Panc1 (cell line): Measurements from ENCODE around the gene OMA1.

Experiments
- POLR2AphosphoS5 ChIP-seq: IDR thresholded peaks from 2 replicates; pipeline ENCODE4 v1.6.1; 2012; ENCODE audit warnings: mild to moderate bottlenecking, low read depth, low read length, moderate library complexity
- TF ChIP-seq, protein P1 (sequence below): fragments of 450-650 bp; IDR thresholded peaks from 2 replicates; pipeline ENCODE4 v1.5.1; 2017; ENCODE audit warnings: mild to moderate bottlenecking

DNA sequence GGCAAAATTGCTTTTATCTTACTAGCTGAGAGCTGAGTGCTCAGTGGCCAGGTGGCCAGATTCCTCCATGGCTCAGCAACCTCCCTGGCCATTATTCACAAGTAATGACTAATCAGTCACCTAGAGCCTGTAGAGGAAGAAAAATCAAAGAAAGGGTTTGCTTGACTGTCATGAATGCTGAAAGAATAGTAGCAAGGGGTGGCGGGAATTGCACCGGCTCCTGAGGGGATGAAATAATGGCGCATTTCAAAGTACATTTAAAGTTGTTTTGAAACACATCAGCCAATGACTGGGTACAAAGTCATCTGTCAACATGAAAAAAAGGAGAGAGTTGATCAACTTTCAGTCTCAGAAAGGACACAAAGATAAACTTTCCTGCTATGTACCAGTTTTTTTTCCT is 99.5 kb downstream of the OMA1 start:
- no peak for TF ChIP-seq POLR2AphosphoS5
- TF ChIP-seq, protein P1, sequence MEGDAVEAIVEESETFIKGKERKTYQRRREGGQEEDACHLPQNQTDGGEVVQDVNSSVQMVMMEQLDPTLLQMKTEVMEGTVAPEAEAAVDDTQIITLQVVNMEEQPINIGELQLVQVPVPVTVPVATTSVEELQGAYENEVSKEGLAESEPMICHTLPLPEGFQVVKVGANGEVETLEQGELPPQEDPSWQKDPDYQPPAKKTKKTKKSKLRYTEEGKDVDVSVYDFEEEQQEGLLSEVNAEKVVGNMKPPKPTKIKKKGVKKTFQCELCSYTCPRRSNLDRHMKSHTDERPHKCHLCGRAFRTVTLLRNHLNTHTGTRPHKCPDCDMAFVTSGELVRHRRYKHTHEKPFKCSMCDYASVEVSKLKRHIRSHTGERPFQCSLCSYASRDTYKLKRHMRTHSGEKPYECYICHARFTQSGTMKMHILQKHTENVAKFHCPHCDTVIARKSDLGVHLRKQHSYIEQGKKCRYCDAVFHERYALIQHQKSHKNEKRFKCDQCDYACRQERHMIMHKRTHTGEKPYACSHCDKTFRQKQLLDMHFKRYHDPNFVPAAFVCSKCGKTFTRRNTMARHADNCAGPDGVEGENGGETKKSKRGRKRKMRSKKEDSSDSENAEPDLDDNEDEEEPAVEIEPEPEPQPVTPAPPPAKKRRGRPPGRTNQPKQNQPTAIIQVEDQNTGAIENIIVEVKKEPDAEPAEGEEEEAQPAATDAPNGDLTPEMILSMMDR, result no peak
